Measurements from ENCODE around the gene PAX5. TPM values are rescaled to one million over a fixed set of nuclear protein-coding genes. Genes with fewer than 3 reads are reported as not detected.

The PAX5 gene
- total RNA-seq, 1 donor from 2014 or later: not detected

GRCh38 chr9:37038302-37038942 lies 4.4 kb upstream of the PAX5 start:
- intact Hi-C loops (cut with DNase I): no loop called here
- DNase-seq: no peak
- ATAC-seq (ENCODE audit: poor library complexity): no peak

- ATAC-seq (ENCODE audit: poor library complexity): peak; percentile 24
- intact Hi-C loops (cut with DNase I): no loop called here
- DNase-seq: no peak
Measured at GRCh38 chr9:37037503-37038301, 3.6 kb upstream of the PAX5 start.

DNA sequence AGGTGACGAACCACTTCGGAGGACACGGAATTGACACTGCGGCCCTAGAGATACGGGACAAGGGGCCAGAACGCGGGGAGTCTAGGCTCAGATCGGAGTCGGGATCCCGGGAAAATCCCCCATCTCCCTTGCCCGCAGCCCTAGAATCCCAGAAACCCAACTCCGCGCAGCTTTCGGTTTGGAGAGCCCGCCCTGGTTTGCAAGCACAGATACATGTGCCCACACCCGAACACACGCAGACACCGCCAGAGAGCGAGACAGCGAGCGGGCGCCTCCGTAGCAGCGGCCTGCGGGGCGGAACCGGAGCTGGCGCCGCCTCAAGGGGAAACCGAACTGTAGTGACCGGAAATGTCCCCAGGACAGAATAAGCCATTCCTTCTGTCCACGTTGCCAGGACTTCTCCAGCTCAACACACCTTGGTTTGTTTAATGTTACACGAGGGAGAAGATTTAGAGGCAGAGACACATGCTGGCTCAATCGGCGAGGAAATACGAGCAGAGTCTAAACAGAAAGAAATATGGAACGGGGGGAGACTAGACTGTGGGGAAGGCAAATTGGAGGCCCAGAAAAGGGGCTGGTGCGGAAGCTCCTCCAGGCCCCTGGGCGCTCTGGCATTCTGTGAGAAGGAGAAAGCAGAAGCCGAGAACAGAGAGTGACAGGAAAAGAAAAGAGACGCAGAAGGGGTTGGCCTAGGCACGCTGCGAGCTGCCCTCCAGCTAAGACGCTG lies 2.9 kb upstream of the PAX5 start:
- intact Hi-C loops (cut with DNase I): no loop called here
- ATAC-seq (ENCODE audit: poor library complexity) (peak; percentile 80), DNase-seq (peak; percentile 61)

DNA sequence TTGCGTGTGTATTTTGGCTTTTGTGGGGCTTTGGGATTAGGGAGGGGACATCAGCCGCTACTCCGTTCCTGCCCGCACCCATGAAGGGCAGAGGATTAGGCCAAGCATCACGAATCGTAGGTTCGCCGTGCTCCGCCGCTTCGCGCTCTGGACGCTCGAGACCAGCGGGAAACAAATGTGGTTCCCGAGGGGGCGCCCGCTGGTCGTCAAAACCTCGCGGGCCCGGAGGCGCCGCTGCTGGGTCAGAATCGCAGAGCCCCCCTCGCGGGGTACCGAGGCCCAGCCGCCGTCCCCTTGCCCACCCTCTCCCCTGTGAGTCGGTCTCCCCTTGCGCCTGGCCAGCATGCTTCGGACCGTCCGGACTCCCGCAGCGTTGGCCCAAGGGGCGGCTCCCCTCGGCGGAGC lies 2.3 kb upstream of the PAX5 start:
- ATAC-seq (ENCODE audit: poor library complexity) (no peak), DNase-seq (no peak)
- intact Hi-C loops (cut with DNase I): no loop called here

DNA sequence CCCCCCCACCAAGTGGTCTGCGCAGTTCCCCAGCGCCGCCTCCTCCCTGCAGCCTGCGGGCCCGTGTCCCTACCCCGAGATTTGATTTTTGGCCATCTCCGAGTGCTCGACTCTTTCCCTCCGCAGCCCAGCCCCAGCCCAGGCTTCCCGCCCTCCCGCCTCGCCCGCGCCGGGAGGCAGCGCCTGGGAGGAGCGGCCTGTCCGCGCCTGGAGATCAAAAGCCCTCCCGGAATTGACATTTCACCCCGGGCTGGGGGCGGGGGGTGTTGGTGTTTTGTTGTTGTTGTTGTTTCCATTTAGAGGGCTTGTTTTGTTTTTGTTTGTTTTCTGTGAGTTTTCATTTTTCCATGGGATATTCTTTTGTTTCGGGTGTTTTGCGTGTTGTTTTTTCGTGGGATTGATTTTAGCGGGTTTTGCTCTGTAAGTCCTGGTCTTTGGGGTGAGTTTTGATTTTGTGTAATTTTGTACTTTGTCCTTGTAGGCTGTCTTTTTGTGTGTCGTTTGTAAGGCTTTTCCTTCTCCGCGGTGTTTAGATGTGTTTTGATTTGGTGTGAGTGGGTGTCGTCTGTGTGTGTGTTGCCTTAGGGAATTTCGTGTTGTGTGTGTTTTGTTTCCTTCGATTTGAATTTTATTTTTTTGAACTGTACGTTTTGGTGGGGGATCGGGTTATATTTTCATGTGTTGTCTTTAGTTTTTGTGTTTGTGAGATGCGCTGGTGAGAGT lies 1.7 kb upstream of the PAX5 start:
- DNase-seq: no peak

DNA sequence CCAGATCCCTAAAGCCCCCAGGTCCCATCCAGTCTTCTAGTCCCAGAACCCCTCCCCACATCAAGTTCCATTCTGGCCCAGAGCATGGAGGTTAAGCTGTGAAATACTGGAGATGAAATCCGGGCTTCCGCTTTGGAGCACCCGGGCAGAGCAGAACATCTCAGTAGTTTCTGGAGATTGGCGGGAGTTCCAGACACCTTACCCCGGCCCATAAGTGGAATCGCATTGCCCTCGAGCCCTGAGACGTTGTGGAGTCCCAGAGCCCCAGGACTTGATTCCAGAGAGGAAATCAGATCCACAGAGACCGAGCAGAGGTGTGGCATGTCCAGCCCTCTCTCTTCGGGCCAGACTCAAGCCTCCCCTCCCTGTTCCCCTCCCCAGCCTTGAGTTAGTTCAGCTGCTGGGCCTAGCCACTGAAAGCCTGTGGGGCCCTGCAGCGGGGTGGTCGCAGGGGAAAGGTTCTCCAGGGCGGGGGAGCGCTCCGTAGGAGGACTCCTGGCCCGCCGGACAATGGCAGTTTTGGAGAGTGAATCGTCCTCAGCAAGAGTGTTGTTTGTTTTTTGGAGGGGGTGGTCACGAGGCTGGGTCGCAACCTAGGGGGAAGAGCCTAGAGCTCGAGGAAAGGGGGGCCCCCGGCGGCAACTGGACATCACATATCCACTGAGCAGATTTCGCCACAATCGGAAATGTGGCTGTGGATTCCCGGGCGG lies 1.0 kb upstream of the PAX5 start:
- DNase-seq (no peak), ATAC-seq (ENCODE audit: poor library complexity) (no peak)
- intact Hi-C loops (cut with DNase I): no loop called here

More for the DNA sequence above, 1.7 kb upstream of the PAX5 start:
- intact Hi-C loops (cut with DNase I): no loop called here
- no peak for ATAC-seq (ENCODE audit: poor library complexity)

- intact Hi-C loops (cut with DNase I): no loop called here
- ATAC-seq (ENCODE audit: poor library complexity): no peak
- DNase-seq: no peak
Measured at GRCh38 chr9:37034305-37034937, 353 bp upstream of the PAX5 start.

DNA sequence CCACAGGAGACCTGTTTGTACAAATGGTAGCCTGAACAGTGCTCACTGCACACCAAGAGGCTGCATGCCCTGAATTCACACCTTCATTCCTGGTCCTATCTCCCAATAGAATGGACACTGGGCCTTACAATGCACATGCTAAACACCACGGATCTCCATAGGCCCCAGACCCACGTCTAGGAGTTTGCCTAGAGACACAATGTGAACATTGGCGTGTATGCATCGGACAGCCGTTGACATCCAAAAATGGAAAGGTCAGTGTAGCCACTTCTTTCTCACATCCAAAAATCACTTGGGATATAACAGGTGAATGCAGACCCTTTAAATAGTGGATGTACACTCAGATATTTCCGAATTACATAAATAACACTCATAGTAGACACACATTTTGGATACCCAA lies 927 bp downstream of the PAX5 start:
- DNase-seq: no peak
- no peak for ATAC-seq (ENCODE audit: poor library complexity)
- intact Hi-C loops (cut with DNase I): no loop called here

GRCh38 chr9:37032713-37033112 lies 1.4 kb downstream of the PAX5 start:
- DNase-seq: no peak
- ATAC-seq (ENCODE audit: poor library complexity): no peak
- intact Hi-C loops (cut with DNase I): no loop called here

- DNase-seq (no peak), ATAC-seq (ENCODE audit: poor library complexity) (no peak)
- intact Hi-C loops (cut with DNase I): no loop called here
Measured at GRCh38 chr9:37031902-37032301, 2.2 kb downstream of the PAX5 start.

GRCh38 chr9:37031081-37031480 lies 3.0 kb downstream of the PAX5 start:
- ATAC-seq (ENCODE audit: poor library complexity) (no peak), DNase-seq (no peak)
- intact Hi-C loops (cut with DNase I): no loop called here

DNA sequence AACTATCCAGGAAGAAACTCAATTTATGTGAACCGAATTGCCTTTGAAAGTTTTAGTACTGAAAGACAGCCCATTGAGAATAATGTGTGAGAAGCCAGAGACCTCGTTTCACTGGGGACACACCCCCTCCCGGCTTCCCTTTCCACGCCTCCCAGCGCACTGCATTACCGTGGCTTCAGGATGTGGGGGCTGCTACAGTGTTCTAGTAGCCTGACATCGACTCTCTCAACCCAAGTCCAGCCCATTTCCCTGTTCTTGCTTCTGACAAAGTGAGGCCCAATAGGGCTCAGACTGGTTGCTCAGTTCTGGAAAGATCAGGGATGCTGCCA lies 3.5 kb downstream of the PAX5 start:
- intact Hi-C loops (cut with DNase I): no loop called here
- ATAC-seq (ENCODE audit: poor library complexity) (no peak), DNase-seq (no peak)

DNA sequence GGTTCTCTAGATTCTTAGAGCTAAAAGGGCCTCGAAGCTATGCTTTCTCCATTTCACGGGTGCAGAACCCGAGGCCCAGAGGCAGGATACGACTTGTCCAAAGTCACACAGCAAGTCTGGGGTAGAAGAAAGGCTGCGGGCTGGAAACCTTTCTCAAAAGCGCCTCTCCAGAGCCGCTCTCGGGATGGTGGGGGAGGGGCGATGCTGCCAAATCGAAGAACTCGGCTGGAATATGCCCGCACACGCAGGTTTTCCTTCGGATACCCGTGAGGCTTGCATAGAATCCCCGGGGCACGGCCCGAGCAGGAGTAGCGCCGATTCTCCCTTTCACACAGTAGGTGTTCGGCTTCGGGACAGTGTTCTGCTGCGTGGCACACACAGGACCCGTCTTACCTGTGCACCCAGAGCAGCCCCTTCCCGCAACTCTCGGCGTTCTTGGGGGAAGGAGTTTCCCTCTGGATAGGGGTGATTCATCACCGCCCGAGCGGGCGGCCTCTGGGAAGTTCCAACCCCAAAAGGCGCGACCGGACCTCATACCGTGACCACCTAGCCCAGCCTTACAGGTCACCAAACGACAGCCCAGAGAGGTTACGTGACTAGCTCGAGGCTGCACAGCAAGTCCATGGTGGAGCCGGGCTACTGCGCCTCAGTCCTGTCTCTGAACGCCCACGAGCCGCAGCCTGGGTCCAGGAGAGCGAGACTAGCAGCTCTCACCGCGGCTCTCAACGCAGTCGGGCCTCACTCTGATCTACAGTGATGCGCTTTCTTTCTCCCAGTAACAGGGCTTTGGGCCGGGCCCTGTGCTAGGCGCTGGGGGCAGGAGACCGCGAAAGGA lies 4.1 kb downstream of the PAX5 start:
- intact Hi-C loops (cut with DNase I): no loop called here
- no peak for ATAC-seq (ENCODE audit: poor library complexity)
- DNase-seq: no peak

- no peak for ATAC-seq (ENCODE audit: poor library complexity)
- no peak for DNase-seq
- intact Hi-C loops (cut with DNase I): no loop called here
Measured at GRCh38 chr9:37029304-37029775, 4.7 kb downstream of the PAX5 start.

- DNase-seq (no peak), ATAC-seq (ENCODE audit: poor library complexity) (no peak)
- intact Hi-C loops (cut with DNase I): no loop called here
Measured at GRCh38 chr9:37028420-37029031, 5.5 kb downstream of the PAX5 start.

DNA sequence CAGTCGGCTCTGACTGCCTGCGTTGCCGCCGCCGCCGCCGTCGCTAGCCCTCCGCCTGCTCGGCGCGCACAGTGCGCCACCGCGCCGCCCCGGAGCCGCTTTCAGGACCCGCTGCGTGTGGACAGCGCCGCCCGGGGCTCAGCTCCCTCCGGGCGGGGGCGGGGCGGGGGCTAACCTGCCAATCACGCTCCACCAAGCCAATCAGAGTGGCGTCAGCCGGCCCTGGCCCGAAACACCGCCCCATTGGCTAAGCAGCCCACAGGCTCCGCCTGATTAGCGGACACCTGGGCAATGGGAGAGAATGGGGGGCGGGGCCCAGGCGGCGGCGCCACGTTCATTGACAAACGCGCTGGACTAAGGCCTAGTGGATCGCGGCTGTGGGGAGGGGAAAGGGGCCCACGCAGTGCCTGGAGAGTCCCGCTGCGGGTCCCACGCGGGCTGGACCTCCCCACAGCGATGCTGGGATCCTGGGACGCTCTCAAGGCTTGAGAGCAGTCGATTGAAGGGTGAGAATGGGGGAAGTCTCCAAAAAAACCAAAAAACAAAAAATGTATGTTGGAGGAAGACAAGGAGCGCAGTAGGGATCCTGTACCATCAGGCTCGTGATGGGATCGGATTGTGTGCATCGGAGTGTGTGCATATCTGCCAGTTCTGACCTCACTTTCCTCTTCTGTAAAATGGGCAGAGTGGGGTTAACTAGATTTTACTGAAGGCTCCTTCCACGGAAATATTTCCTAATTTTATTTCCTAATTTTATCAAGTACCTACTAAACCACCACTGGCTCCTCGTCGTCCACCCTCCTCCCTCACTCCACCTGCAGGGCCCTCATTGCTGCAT lies 6.3 kb downstream of the PAX5 start:
- ATAC-seq (ENCODE audit: poor library complexity): peak; percentile 98
- peak; percentile 88 for DNase-seq
- intact Hi-C loops (cut with DNase I): no loop called here

Measured in Right ventricle myocardium superior (tissue), 1 donor.